OCI-LY1 (cell line): ENCODE data around the gene ABCA7.

Experiments
- H2AFZ ChIP-seq: fragments of 200-600 bp; sonication (generic), shearing (Covaris generic); 2 replicates; pipeline ENCODE4 v1.6.0; 2014; ENCODE audit warnings: antibody characterized with exemption, mild to moderate bottlenecking, low read length
- H3F3A ChIP-seq: fragments of 200-600 bp; sonication (generic), shearing (Covaris generic); 2 replicates; pipeline ENCODE4 v1.6.0; 2014; ENCODE audit warnings: mild to moderate bottlenecking, antibody characterized with exemption, low read length, moderate library complexity; ENCODE audit not compliant: insufficient read depth
- H3K27ac ChIP-seq: fragments of 200-600 bp; sonication (generic); 2 replicates; pipeline ENCODE4 v1.5.1; 2014; ENCODE audit warnings: low read length, mixed run types, mild to moderate bottlenecking, low read depth; ENCODE audit not compliant: poor library complexity, severe bottlenecking
- H3K27me3 ChIP-seq: fragments of 200-600 bp; sonication (generic); 2 replicates; pipeline ENCODE4 v1.6.0; 2014; ENCODE audit warnings: antibody characterized with exemption, mild to moderate bottlenecking, low read length, moderate library complexity; ENCODE audit not compliant: insufficient read depth
- H3K36me3 ChIP-seq: fragments of 200-600 bp; sonication (generic); 2 replicates; pipeline ENCODE4 v1.6.1; 2014; ENCODE audit warnings: mild to moderate bottlenecking, antibody characterized with exemption, low read length, moderate library complexity, mixed read lengths; ENCODE audit not compliant: insufficient read depth
- H3K4me1 ChIP-seq: fragments of 200-600 bp; sonication (generic); 2 replicates; pipeline ENCODE4 v1.5.1; 2014; ENCODE audit warnings: mild to moderate bottlenecking, low read length, moderate library complexity; ENCODE audit not compliant: insufficient read depth, severe bottlenecking
- H3K4me2 ChIP-seq: fragments of 200-600 bp; sonication (generic), shearing (Covaris generic); 2 replicates; pipeline ENCODE4 v1.6.1; 2014; ENCODE audit warnings: low read length
- H3K4me3 ChIP-seq: fragments of 200-600 bp; sonication (generic); 2 replicates; pipeline ENCODE4 v1.5.1; 2014; ENCODE audit warnings: low read length, low read depth, mild to moderate bottlenecking, mixed read lengths; ENCODE audit not compliant: poor library complexity, severe bottlenecking
- H3K79me2 ChIP-seq: fragments of 200-600 bp; shearing (Covaris generic); 2 replicates; pipeline ENCODE4 v1.6.1; 2016; ENCODE audit warnings: mixed run types, low read length, mixed read lengths; ENCODE audit not compliant: insufficient read depth
- H3K9ac ChIP-seq: fragments of 200-600 bp; sonication (generic), shearing (Covaris generic); 2 replicates; pipeline ENCODE4 v1.6.1; 2014; ENCODE audit warnings: mild to moderate bottlenecking, low read length, mixed read lengths
- H3K9me2 ChIP-seq: fragments of 200-600 bp; sonication (generic), shearing (Covaris generic); 2 replicates; pipeline ENCODE4 v1.6.1; 2014; ENCODE audit warnings: low read depth, mild to moderate bottlenecking, low read length, mixed read lengths
- H3K9me3 ChIP-seq: fragments of 200-600 bp; shearing (Covaris generic); 2 replicates; pipeline ENCODE4 v1.6.1; 2014; ENCODE audit warnings: low read length, mixed read lengths
- H4K20me1 ChIP-seq: fragments of 200-600 bp; sonication (generic), shearing (Covaris generic); 2 replicates; pipeline ENCODE4 v1.6.0; 2016; ENCODE audit warnings: mild to moderate bottlenecking, low read length; ENCODE audit not compliant: insufficient read depth
- EZH2 ChIP-seq: fragments of 200-600 bp; sonication (generic), shearing (Covaris generic); IDR thresholded peaks from 2 replicates; pipeline ENCODE4 v1.8.0; 2017; ENCODE audit warnings: borderline replicate concordance, mixed run types, mild to moderate bottlenecking, antibody characterized with exemption, low read length, moderate library complexity, mixed read lengths
- TF ChIP-seq, protein P1 (sequence below): fragments of 200-600 bp; sonication (generic), shearing (Covaris generic); IDR thresholded peaks from 2 replicates; pipeline ENCODE4 v1.5.1; 2017; ENCODE audit warnings: mild to moderate bottlenecking, antibody characterized with exemption, low read length, moderate library complexity, mixed read lengths

ABCA7 gene

DNA sequence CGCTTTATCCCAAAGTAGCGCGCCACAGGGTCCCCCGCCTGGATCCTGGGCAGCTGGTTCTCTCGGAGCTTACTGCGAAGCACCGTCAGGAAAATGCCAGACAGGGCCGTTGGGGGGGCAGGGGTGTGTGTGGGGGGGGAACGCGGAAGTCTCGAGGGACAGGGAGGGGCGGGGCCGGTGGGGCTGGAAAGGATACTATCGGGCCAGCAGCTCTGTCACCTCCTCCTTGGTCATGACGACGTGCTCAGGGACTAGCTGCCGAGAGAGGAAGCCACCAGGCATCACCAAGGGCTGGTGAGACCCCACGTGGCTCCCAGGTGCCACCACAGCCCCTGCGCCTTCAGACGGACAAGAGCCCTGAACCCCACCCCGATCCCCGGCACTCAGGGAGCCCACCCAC lies 50.0 kb downstream of the ABCA7 start:
- Histone ChIP-seq H3K4me3 (no peak overlapping the region), H3K4me1 (peaks cover 55% of the 10 kb centered on the region), H3K27me3 (no peaks in the 10 kb centered on the region), H3K9ac (no peak overlapping the region), H4K20me1 (no peaks in the 10 kb centered on the region), H3K36me3 (peaks cover 68% of the 10 kb centered on the region), H2AFZ (no peak overlapping the region), H3F3A (peaks cover 2% of the 10 kb centered on the region; the same call in 1 of the 2 replicates), H3K9me2 (no peaks in the 10 kb centered on the region), H3K27ac (peak overlapping the region; percentile 89), H3K9me3 (no peaks in the 10 kb centered on the region), H3K4me2 (no peak overlapping the region; the same call in 1 of the 2 replicates), H3K79me2 (peaks cover 12% of the 10 kb centered on the region)
- no peak for TF ChIP-seq EZH2
- TF ChIP-seq, protein P1, sequence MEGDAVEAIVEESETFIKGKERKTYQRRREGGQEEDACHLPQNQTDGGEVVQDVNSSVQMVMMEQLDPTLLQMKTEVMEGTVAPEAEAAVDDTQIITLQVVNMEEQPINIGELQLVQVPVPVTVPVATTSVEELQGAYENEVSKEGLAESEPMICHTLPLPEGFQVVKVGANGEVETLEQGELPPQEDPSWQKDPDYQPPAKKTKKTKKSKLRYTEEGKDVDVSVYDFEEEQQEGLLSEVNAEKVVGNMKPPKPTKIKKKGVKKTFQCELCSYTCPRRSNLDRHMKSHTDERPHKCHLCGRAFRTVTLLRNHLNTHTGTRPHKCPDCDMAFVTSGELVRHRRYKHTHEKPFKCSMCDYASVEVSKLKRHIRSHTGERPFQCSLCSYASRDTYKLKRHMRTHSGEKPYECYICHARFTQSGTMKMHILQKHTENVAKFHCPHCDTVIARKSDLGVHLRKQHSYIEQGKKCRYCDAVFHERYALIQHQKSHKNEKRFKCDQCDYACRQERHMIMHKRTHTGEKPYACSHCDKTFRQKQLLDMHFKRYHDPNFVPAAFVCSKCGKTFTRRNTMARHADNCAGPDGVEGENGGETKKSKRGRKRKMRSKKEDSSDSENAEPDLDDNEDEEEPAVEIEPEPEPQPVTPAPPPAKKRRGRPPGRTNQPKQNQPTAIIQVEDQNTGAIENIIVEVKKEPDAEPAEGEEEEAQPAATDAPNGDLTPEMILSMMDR, result no peak; the same call in 1 of the 2 replicates

DNA sequence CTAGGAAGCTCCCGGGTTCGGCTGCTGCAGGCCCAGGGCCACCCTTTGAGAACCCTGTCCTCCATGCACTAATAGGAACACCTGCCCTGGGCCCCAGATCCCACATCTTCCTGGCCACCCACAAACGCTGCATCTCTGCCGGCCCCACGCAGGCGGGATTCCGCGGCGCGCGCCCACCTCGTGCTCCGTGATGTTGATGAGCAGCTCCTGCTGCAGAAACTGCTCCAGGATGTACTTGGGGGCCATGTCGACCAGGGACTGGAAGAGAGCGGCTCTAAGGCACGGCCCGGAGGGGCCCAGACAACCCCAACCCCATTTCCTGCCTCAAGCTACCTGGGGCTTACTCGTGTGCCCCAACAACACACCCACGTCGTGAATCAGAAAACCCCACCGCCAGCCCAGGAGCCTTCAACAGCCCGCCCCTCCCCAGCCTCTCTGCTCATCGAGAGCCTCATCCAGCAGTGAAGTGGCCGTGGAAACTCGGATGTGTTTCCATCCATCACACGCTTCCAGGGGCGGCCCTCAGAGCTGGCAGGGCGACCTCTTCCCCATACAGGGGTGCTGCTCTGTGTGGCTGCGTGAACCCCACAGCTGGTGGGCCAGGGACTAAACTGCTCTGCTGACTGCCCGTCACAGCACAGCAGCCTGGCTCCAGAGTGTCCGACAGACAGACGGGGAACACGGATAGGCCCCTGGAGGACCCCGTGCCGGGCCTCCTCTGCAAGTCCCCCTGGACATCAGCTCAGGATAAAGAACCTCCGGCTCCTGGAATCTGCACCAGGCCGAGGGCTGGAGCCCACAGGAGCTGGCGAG lies 51.0 kb downstream of the ABCA7 start:
- no peak overlapping the region for H3K4me3 ChIP-seq
- H3K4me2 ChIP-seq, result no peak overlapping the region
- H3K9ac ChIP-seq, result no peak overlapping the region
- peaks cover 61% of the 10 kb centered on the region for H3K4me1 ChIP-seq
- H3K27ac ChIP-seq, result peak overlapping the region; percentile 1
- no peaks in the 10 kb centered on the region for H3K9me3 ChIP-seq
- H3K36me3 ChIP-seq, result peaks cover 58% of the 10 kb centered on the region
- no peak for TF ChIP-seq EZH2
- TF ChIP-seq, protein P1, result no peak
- H3K9me2 ChIP-seq, result no peaks in the 10 kb centered on the region
- no peak overlapping the region for H2AFZ ChIP-seq
- peaks cover 2% of the 10 kb centered on the region; the same call in 1 of the 2 replicates for H3F3A ChIP-seq
- no peaks in the 10 kb centered on the region for H3K27me3 ChIP-seq
- peaks cover 12% of the 10 kb centered on the region for H3K79me2 ChIP-seq
- H4K20me1 ChIP-seq, result no peaks in the 10 kb centered on the region

GRCh38 chr19:1091544-1092175 lies 51.8 kb downstream of the ABCA7 start:
- Histone ChIP-seq H3K27ac (no peak overlapping the region), H3K9me2 (no peaks in the 10 kb centered on the region), H3K27me3 (no peaks in the 10 kb centered on the region), H3K36me3 (peaks cover 51% of the 10 kb centered on the region), H3K9me3 (no peaks in the 10 kb centered on the region), H3K79me2 (peaks cover 12% of the 10 kb centered on the region), H4K20me1 (no peaks in the 10 kb centered on the region), H3K4me1 (peaks cover 63% of the 10 kb centered on the region), H2AFZ (no peak overlapping the region), H3F3A (peaks cover 2% of the 10 kb centered on the region; the same call in 1 of the 2 replicates), H3K9ac (no peak overlapping the region), H3K4me3 (no peak overlapping the region), H3K4me2 (no peak overlapping the region)
- TF ChIP-seq, protein P1, result no peak
- TF ChIP-seq EZH2, result no peak
